Bronchial epithelial cell (primary cell): ENCODE measurements around the gene COL23A1. TPM values are rescaled to one million over a fixed set of nuclear protein-coding genes. Genes with fewer than 3 reads are reported as not detected.

Experiments
- DNase-seq: peaks from one replicate; pipeline ENCODE4 v3.0.0-alpha.2; 2010; ENCODE audit warnings: low read depth
- FAIRE-seq: peaks from 2 replicates; lab custom pipeline; 2011; peaks lifted over from hg19 to GRCh38; lab: Jason Lieb, UNC
- H3K27me3 ChIP-seq: 2 replicates; pipeline ENCODE4 v1.5.1; 2011; ENCODE audit warnings: low read length; ENCODE audit not compliant: control insufficient read depth, insufficient read depth
- H3K36me3 ChIP-seq: 2 replicates; pipeline ENCODE4 v1.5.1; 2011; ENCODE audit warnings: low read length; ENCODE audit not compliant: control insufficient read depth, insufficient read depth
- H3K4me3 ChIP-seq: 2 replicates; pipeline ENCODE4 v1.5.1; 2011; ENCODE audit warnings: mild to moderate bottlenecking, low read depth, low read length, control low read depth
- total RNA-seq: library from RNA; depleted of rRNA; stranded (reverse); fragments of >200 nt; gene quantifications from 2 replicates; pipeline ENCODE4 v1.2.1, GENCODE V29; 2014
- TF ChIP-seq, protein P1 (sequence below): IDR thresholded peaks from 2 replicates; pipeline ENCODE4 v1.5.1; 2011; ENCODE audit warnings: mild to moderate bottlenecking, moderate library complexity, low read length, control low read depth, inconsistent platforms; ENCODE audit not compliant: insufficient read depth, severe bottlenecking

The COL23A1 gene
- total RNA-seq, 1 donor from 2014 or later: 0.26 TPM

- Histone ChIP-seq H3K27me3 (no peaks in the 10 kb centered on the region), H3K36me3 (peaks cover 3% of the 10 kb centered on the region), H3K4me3 (no peak overlapping the region)
- DNase-seq (no peak), FAIRE-seq (no peak)
- TF ChIP-seq, protein P1, sequence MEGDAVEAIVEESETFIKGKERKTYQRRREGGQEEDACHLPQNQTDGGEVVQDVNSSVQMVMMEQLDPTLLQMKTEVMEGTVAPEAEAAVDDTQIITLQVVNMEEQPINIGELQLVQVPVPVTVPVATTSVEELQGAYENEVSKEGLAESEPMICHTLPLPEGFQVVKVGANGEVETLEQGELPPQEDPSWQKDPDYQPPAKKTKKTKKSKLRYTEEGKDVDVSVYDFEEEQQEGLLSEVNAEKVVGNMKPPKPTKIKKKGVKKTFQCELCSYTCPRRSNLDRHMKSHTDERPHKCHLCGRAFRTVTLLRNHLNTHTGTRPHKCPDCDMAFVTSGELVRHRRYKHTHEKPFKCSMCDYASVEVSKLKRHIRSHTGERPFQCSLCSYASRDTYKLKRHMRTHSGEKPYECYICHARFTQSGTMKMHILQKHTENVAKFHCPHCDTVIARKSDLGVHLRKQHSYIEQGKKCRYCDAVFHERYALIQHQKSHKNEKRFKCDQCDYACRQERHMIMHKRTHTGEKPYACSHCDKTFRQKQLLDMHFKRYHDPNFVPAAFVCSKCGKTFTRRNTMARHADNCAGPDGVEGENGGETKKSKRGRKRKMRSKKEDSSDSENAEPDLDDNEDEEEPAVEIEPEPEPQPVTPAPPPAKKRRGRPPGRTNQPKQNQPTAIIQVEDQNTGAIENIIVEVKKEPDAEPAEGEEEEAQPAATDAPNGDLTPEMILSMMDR: no peak
Measured at GRCh38 chr5:178222292-178222691, 367.9 kb downstream of the COL23A1 start.

DNA sequence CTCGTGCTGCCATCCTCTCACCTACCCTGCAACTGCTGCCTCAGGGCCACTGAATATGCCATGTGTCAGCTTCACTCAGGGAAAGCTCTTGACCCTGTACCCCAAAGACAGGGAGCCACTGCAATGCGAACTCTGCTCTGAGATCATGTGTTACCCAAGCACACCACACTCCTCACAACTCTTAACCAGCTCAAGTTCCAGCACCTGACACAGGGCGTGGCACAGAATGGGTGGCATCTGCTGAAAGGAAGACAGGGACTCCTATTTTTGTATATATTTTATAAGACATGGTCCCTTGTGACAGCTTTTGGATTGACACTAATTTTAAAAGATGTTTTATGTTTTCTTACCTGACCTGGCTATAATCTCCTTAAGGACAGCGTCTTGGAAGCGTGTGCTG, 368.3 kb downstream of the COL23A1 start:
- peaks cover 3% of the 10 kb centered on the region for H3K36me3 ChIP-seq
- TF ChIP-seq, protein P1: no peak
- DNase-seq (no peak), FAIRE-seq (no peak)
- no peaks in the 10 kb centered on the region for H3K27me3 ChIP-seq
- H3K4me3 ChIP-seq: no peak overlapping the region

GRCh38 chr5:178221282-178221681, 368.9 kb downstream of the COL23A1 start:
- no peak for DNase-seq
- Histone ChIP-seq H3K4me3 (no peak overlapping the region), H3K27me3 (no peaks in the 10 kb centered on the region), H3K36me3 (peaks cover 6% of the 10 kb centered on the region)
- TF ChIP-seq, protein P1: no peak
- FAIRE-seq: no peak

GRCh38 chr5:178218827-178219226, 371.4 kb downstream of the COL23A1 start:
- TF ChIP-seq, protein P1: no peak
- no peak overlapping the region for H3K4me3 ChIP-seq
- peaks cover 12% of the 10 kb centered on the region for H3K36me3 ChIP-seq
- no peaks in the 10 kb centered on the region for H3K27me3 ChIP-seq
- FAIRE-seq (no peak), DNase-seq (no peak)

DNA sequence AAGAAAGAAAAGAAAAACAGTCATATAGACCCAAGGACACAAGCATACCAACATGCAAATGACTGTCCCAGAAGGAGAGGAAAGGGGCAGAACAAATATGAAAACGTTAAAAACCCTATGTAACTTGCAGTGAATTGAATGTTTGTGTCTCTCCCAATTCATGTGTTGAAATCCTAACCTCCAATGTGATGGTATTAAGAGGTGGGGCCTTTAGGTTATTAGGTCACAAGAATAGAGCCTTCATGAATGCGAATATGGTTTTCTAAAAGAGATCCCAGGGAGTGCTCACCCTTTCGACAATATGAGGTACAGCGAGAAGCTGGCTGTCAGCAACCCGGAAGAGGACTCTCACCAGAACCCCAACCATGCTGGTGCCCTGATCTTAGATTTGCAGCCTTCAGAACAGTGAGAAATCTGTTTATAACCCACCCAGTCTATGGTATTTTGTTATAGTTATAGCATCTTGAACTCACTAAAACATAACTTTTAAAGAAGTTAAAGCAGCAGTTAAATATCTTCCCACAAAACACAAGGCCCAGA, 371.9 kb downstream of the COL23A1 start:
- FAIRE-seq: no peak
- Histone ChIP-seq H3K4me3 (no peak overlapping the region), H3K27me3 (no peaks in the 10 kb centered on the region), H3K36me3 (peaks cover 12% of the 10 kb centered on the region)
- no peak for DNase-seq
- TF ChIP-seq, protein P1: no peak

DNA sequence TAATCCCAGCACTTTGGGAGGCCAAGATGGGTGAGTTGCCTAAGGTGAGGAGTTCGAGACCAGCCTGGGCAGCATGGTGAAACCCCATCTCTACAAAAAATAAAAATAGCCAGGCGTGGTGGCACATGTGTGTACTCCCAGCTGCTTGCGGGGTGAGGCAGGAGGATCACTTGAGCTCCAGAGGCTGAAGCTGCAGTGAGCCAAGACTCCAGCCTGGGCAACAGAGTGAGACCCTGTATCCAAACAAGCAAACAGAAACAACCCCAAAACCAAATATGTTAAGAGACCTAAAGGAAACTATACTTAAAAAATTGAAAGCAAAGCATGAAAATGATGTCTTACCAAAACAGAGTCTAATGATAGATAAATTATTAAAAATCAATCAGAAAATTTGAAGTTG, 373.4 kb downstream of the COL23A1 start:
- no peaks in the 10 kb centered on the region for H3K27me3 ChIP-seq
- no peak for FAIRE-seq
- TF ChIP-seq, protein P1: no peak
- DNase-seq: no peak
- peaks cover 24% of the 10 kb centered on the region for H3K36me3 ChIP-seq
- H3K4me3 ChIP-seq: no peak overlapping the region
